HepG2 (cell line): ENCODE measurements around the gene TMEM170B. TPM values are rescaled to one million over a fixed set of nuclear protein-coding genes. Genes with fewer than 3 reads are reported as not detected.

Experiments used
- ATAC-seq: fragments of 200-7000 bp; cut with Tn5 transposase; 3 replicates; pipeline ENCODE4 v1.9.1; 2020; ENCODE audit warnings: mild to moderate bottlenecking, moderate library complexity
- BruUV-seq: library from RNA; stranded (reverse); fragments of 400-500 nt; replicated peaks from 2 replicates; lab custom pipeline; 2021; lab: Mats Ljungman, UMichigan
- CTCF ChIA-PET: fragments of 300-600 bp; formaldehyde crosslinking; extraction: SDS; loops from one replicate; lab custom pipeline; 2021; ENCODE audit warnings: low total read pairs, inconsistent platforms, low intra/inter-chr PET ratio; lab: Yijun Ruan, JAX
- POLR2A ChIA-PET: fragments of 350-600 bp; sonication (Branson Sonifier 250); formaldehyde crosslinking; loops from one replicate; lab custom pipeline; 2020; ENCODE audit warnings: antibody characterized with exemption, inconsistent platforms; lab: Yijun Ruan, JAX
- DNase-seq: peaks from one replicate; pipeline ENCODE4 v3.0.0-alpha.2; 2015; ENCODE audit warnings: low spot score
- FAIRE-seq: peaks from 3 replicates; lab custom pipeline; 2011; peaks lifted over from hg19 to GRCh38; lab: Jason Lieb, UNC
- H2AFZ ChIP-seq: one replicate; pipeline ENCODE4 v1.6.1; 2011; ENCODE audit warnings: low read length, inconsistent platforms
- H3K27ac ChIP-seq: fragments of 300-600 bp; 3 replicates; pipeline ENCODE4 v1.8.0; 2011; ENCODE audit warnings: mixed run types, mild to moderate bottlenecking, mixed read lengths, low read length, inconsistent platforms; ENCODE audit not compliant: insufficient read depth; ENCODE audit errors: extremely low read length
- H3K27me3 ChIP-seq, 2 experiments: fragments of 200-600 bp in 1 of 2; 2 replicates in 1 of 2; 3 replicates in 1 of 2; pipeline versions ENCODE4 v1.6.0 to v1.8.0; 2011; ENCODE audit warnings: low read length in 2 of 2, mild to moderate bottlenecking in 2 of 2, moderate library complexity in 2 of 2, inconsistent platforms in 1 of 2; ENCODE audit not compliant: insufficient read depth in 2 of 2, control insufficient read depth in 1 of 2
- H3K36me3 ChIP-seq, 2 experiments: fragments of 200-600 bp in 1 of 2; replicated peaks in 1 of 2; 2 replicates in 1 of 2; 3 replicates in 1 of 2; pipeline versions ENCODE4 v1.5.1 to v1.8.0; 2011; ENCODE audit warnings: low read length in 2 of 2, inconsistent platforms in 1 of 2; ENCODE audit not compliant: insufficient read depth in 2 of 2, control insufficient read depth in 1 of 2
- H3K4me1 ChIP-seq: 2 replicates; pipeline ENCODE4 v1.5.1; 2012; ENCODE audit warnings: low read length, inconsistent platforms; ENCODE audit not compliant: insufficient read depth
- H3K4me2 ChIP-seq: 2 replicates; pipeline ENCODE4 v1.6.0; 2011; ENCODE audit warnings: low read depth, low read length, inconsistent platforms
- H3K4me3 ChIP-seq, 3 experiments: fragments of 200-600 bp in 1 of 3; sonication (generic), shearing (Covaris generic) in 1 of 3; replicated peaks in 1 of 3; 2 replicates each; pipeline ENCODE4 v1.5.1; 2011 to 2016; ENCODE audit warnings: low read length in 3 of 3, inconsistent platforms in 2 of 3, low read depth in 2 of 3, mild to moderate bottlenecking in 2 of 3, control low read depth in 1 of 3, mixed read lengths in 1 of 3; ENCODE audit not compliant: insufficient read depth in 1 of 3
- H3K79me2 ChIP-seq: one replicate; pipeline ENCODE4 v1.6.1; 2011; ENCODE audit warnings: low read length, inconsistent platforms; ENCODE audit not compliant: insufficient read depth
- H3K9ac ChIP-seq: 2 replicates; pipeline ENCODE4 v1.6.0; 2011; ENCODE audit warnings: mild to moderate bottlenecking, low read depth, low read length, inconsistent platforms; ENCODE audit not compliant: insufficient read depth
- H3K9me3 ChIP-seq: 2 replicates; pipeline ENCODE4 v1.5.1; 2012; ENCODE audit warnings: mild to moderate bottlenecking, low read length
- H4K20me1 ChIP-seq: 2 replicates; pipeline ENCODE4 v1.6.0; 2011; ENCODE audit warnings: inconsistent platforms, mild to moderate bottlenecking, low read length, moderate library complexity; ENCODE audit not compliant: insufficient read depth
- HNRNPUL1 ChIP-seq: fragments of 200-400 bp; formaldehyde crosslinking; IDR thresholded peaks from 2 replicates; pipeline ENCODE4 v1.6.1; 2017; ENCODE audit warnings: low read depth, mild to moderate bottlenecking, low read length, moderate library complexity
- IRF2 ChIP-seq: IDR thresholded peaks from 2 replicates; pipeline ENCODE4 v1.6.1; 2018; ENCODE audit warnings: missing genetic modification reagents, missing compliant biosample characterization
- REPIN1 ChIP-seq: sonication (generic); formaldehyde crosslinking; IDR thresholded peaks from 2 replicates; pipeline ENCODE4 v1.8.0; 2022; ENCODE audit warnings: missing genetic modification reagents, low read depth, mild to moderate bottlenecking, borderline replicate concordance
- SNRNP70 ChIP-seq: fragments of 200-400 bp; formaldehyde crosslinking; IDR thresholded peaks from 2 replicates; pipeline ENCODE4 v1.6.1; 2017; ENCODE audit warnings: mild to moderate bottlenecking, low read depth, low read length, moderate library complexity
- TCF7 ChIP-seq: sonication (generic); IDR thresholded peaks from 2 replicates; pipeline ENCODE4 v1.6.1; 2016; ENCODE audit warnings: antibody characterized with exemption, low read depth
- ZNF251 ChIP-seq: sonication (generic); formaldehyde crosslinking; IDR thresholded peaks from 2 replicates; pipeline ENCODE4 v1.9.0; 2021; ENCODE audit warnings: mild to moderate bottlenecking, missing genetic modification reagents
- ZNF549 ChIP-seq: sonication (generic); formaldehyde crosslinking; IDR thresholded peaks from 2 replicates; pipeline ENCODE4 v1.5.0; 2020; ENCODE audit warnings: missing genetic modification reagents
- ZNF589 ChIP-seq: sonication (generic); formaldehyde crosslinking; conservative IDR thresholded peaks from 2 replicates; pipeline ENCODE4 v1.8.0; 2022; ENCODE audit warnings: mild to moderate bottlenecking, moderate library complexity, missing genetic modification reagents
- WGBS: methylation state at CpG from one replicate; pipeline ENCODE4 v1.1.6; 2017; ENCODE audit warnings: low lambda C conversion rate; 5-methylcytosine and 5-hydroxymethylcytosine counted together
- in situ Hi-C: cut with HindIII; loops from 2 replicates; pipeline ENCODE4 v1.10.0; 2017; ENCODE audit warnings: low pct_unique_long_range_greater_than_20kb; ENCODE audit not compliant: extremely low pct_ligation_motif_present
- intact Hi-C: fragments of 100-400 bp; cut with micrococcal nuclease; formaldehyde crosslinking; loops from one replicate; pipeline ENCODE4 v1.10.0; 2022; ENCODE audit not compliant: unreplicated experiment
- polyA plus RNA-seq, 8 experiments: library from polyadenylated mRNA; depleted of rRNA in 3 of 8; stranded (reverse) in 7 of 8; unstranded in 1 of 8; fragments of >200 nt; fragmentation: Illumina TruSeq in 4 of 8; extraction: Trizol in 4 of 8; gene quantifications; 2 replicates each; pipeline versions ENCODE4 v1.2.1 to v1.2.3, GENCODE V29; 2011 to 2016; ENCODE audit warnings: low read depth in 4 of 8, missing spikeins in 1 of 8, mixed read lengths in 1 of 8; ENCODE audit not compliant: insufficient read depth in 1 of 8
- total RNA-seq, 5 experiments: library from RNA; depleted of rRNA; stranded (reverse); fragments of >200 nt; fragmentation: Illumina TruSeq; extraction: Trizol; gene quantifications; 2 replicates each; pipeline ENCODE4 v1.2.3, GENCODE V29; 2016; ENCODE audit warnings: low read depth in 1 of 5
- TF ChIP-seq, protein P1 (sequence below): sonication (generic); formaldehyde crosslinking; IDR thresholded peaks from 2 replicates; pipeline ENCODE4 v1.5.1; 2020; ENCODE audit warnings: missing genetic modification reagents, mild to moderate bottlenecking, borderline replicate concordance

The TMEM170B gene
- total and polyA plus RNA-seq, 2 of the 13 experiments (the other 11 are each of a cell fraction or from before 2014, with no cell fraction given) = 3.3 to 9.4 TPM

DNA sequence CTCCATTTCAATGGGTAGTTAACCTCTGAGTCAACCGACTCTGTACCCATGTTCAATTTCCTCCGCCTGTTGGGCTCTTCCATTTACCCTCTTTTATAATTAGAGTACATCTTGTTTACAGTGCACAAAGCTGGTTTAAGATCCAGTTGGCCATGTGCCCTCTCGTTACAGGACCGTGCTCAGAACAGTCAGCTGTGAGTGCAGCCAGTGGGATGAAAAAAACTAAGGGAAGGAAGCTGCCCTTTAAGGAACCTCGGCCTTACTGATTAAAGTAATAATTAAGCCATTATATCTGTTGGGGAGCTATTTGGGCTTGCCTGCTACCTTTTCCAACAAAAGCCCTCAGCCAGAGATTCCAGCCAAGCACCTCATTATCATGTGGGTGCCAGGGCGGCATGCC, 68.8 kb downstream of the TMEM170B start:
- no TSS peak for BruUV-seq
- POLR2A ChIA-PET = no interaction called here
- intact Hi-C loops = no loop called here

DNA sequence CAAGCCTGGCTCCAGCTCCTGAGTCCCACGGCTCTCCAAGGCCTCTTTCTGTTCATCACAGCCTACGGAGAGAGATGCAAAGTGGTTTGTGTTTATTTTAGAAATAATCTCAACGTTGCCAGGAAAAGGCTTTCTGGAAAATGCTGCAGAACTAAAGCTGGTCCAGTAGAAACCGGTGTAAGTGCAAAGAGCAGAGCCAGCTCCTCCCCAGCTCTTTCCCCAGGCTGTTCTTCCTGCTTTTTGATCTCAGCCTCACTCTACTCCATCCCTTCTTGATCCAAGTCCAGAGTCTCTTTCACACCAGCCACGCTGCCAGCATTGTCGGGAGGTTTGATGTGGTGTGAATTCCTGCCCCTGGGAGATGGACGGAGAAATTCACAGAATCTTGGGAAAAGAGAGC, 69.8 kb downstream of the TMEM170B start:
- FAIRE-seq = no peak
- Histone ChIP-seq H3K9me3 (no peaks in the 10 kb centered on the region), H3K27ac (no peak overlapping the region), H3K27me3 (peaks cover 5 to 38% of the 10 kb centered on the region in 2 experiments; a peak in 4 of 5 replicates), H3K36me3 (no peaks in the 10 kb centered on the region), H3K4me1 (no peaks in the 10 kb centered on the region), H3K4me3 (no peak overlapping the region), H3K4me2 (no peak overlapping the region), H2AFZ (no peak overlapping the region), H3K9ac (no peak overlapping the region), H4K20me1 (no peaks in the 10 kb centered on the region)
- in situ Hi-C loops = no loop called here
- intact Hi-C loops = no loop called here
- POLR2A ChIA-PET = no interaction called here
- no TSS peak for BruUV-seq
- CTCF ChIA-PET = no interaction called here
- WGBS = under 1% methylated on average over 7 of the region's 7 CpGs
- 0 out of 2 replicates have a peak, but pooled peaks have one; percentile 14 for TF ChIP-seq TCF7
- no peak for TF ChIP-seq SNRNP70
- TF ChIP-seq, all 625 proteins: peak for 1
- ATAC-seq (peak; percentile 52; the same call in 2 of the 3 replicates), DNase-seq (no peak)
- no peaks in the 10 kb centered on the region for H3K79me2 ChIP-seq

More for the DNA sequence above, 68.8 kb downstream of the TMEM170B start:
- no peaks in the 10 kb centered on the region for H3K4me1 ChIP-seq
- H3K79me2 ChIP-seq = no peaks in the 10 kb centered on the region
- no peak overlapping the region for H3K4me2 ChIP-seq
- no peak overlapping the region for H3K4me3 ChIP-seq
- H4K20me1 ChIP-seq = no peaks in the 10 kb centered on the region
- WGBS = 33% methylated on average over 6 of the region's 6 CpGs
- CTCF ChIA-PET = no interaction called here
- FAIRE-seq (no peak), DNase-seq (no peak), ATAC-seq (no peak)
- no peaks in the 10 kb centered on the region for H3K9me3 ChIP-seq
- H3K9ac ChIP-seq = no peak overlapping the region
- in situ Hi-C loops = no loop called here
- no peak for TF ChIP-seq ZNF251 (CRISPR knock-in tag)
- no peak for TF ChIP-seq ZNF589 (CRISPR knock-in tag)
- no peak for TF ChIP-seq HNRNPUL1
- TF ChIP-seq, protein P1, sequence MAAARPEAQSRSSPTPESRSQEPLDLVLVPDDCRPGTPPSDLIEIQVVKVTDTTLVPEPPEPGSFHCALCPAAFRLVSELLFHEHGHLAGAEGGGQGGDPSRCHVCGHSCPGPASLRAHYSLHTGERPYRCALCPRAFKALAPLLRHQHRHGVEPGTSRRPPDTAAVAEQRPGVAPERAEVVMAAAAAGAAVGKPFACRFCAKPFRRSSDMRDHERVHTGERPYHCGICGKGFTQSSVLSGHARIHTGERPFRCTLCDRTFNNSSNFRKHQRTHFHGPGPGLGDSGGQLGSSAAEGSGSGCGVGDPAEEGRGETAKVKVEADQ (CRISPR knock-in tag) = no peak
- TF ChIP-seq IRF2 (CRISPR knock-in tag) = no peak
- TF ChIP-seq ZNF549 (CRISPR knock-in tag) = no peak
- TF ChIP-seq REPIN1 = no peak
- peaks cover 5 to 38% of the 10 kb centered on the region in 2 experiments; a peak in 4 of 5 replicates for H3K27me3 ChIP-seq
- H2AFZ ChIP-seq = no peak overlapping the region
- no peaks in the 10 kb centered on the region for H3K36me3 ChIP-seq
- H3K27ac ChIP-seq = no peak overlapping the region
